ENCODE data around the gene COL6A1. TPM values are rescaled to one million over a fixed set of nuclear protein-coding genes. Genes with fewer than 3 reads are reported as not detected.

The COL6A1 gene
- total RNA-seq, 1 donor from 2014 or later: 135 TPM

- no peak for TF ChIP-seq CTCF (conservative IDR thresholded peaks at IDR 0.05; ENCODE audit: low read depth, low read length)
- DNase-seq (ENCODE audit: low read depth): no peak
- H3K4me3 ChIP-seq (ENCODE audit: low read depth, low read length): no peak overlapping the region
Observed at GRCh38 chr21:45983981-45984551, 2.5 kb downstream of the COL6A1 start.

DNA sequence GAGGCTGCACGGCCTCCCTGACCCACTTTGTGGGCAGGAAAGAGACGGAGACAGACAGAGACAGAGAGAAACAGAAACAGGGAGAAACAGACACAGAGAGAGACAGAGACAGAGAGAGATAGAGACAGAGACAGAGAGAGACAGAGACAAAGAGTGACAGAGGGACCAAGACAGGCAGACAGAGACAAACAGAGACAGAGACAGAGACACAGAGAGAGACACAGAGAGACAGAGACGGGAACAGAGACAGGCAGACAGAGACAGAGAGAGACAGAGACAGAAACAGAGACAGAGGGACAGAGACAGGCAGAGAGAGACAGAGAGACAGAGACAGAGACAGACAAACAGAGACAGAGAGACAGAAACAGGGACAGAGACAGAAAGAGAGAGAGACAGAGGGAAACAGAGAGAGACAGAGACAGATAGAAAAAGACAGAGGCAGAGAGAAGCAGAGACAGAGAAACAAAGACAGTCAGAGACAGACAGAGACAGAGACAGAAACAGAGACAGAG, 3.1 kb downstream of the COL6A1 start:
- no peak for TF ChIP-seq CTCF (conservative IDR thresholded peaks at IDR 0.05; ENCODE audit: low read depth, low read length)
- DNase-seq (ENCODE audit: low read depth): no peak
- H3K4me3 ChIP-seq (ENCODE audit: low read depth, low read length): no peak overlapping the region

DNA sequence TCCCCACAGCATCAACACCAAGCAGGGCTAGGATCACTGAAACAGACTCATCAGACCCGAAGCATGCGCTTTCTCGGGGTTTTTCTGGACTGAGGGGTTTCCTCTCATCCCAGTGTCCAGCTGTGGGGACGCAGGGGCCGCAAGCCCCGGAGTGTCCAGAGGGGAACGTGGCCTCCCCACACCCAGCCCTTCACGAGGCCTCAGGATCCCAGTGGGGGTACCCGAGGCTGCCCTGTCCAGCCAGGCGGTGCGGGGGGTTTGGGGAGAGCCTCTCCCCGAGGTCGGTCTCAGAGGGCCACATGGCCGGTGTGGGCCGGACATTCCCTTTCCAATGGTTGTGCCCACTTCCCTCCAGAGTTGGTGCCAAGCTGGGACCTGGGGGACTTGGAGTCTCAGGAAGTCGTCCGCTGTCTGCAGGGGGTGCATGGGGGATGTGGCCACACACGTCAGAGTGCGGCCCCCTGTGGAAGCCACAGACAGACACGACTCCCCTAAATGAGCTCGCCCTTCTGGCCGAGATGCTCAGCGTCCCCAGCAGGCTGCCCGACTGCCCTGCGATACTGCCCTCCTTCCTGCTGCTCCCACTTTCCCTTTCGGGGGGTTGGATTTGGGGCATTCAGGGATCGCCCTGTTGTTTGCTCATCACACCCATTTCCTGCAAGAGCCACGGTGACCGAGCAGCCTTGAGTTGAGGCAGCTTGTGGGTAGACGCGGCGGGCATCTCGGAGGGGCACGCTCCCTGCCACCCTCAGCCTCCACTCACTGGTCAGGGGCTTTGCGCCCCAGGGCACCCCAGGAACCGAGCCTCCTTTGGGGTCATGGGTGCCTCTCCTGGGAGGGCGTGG, 4.1 kb downstream of the COL6A1 start:
- TF ChIP-seq CTCF (conservative IDR thresholded peaks at IDR 0.05; ENCODE audit: low read depth, low read length): no peak
- no peak for DNase-seq (ENCODE audit: low read depth)
- no peak overlapping the region for H3K4me3 ChIP-seq (ENCODE audit: low read depth, low read length)

DNA sequence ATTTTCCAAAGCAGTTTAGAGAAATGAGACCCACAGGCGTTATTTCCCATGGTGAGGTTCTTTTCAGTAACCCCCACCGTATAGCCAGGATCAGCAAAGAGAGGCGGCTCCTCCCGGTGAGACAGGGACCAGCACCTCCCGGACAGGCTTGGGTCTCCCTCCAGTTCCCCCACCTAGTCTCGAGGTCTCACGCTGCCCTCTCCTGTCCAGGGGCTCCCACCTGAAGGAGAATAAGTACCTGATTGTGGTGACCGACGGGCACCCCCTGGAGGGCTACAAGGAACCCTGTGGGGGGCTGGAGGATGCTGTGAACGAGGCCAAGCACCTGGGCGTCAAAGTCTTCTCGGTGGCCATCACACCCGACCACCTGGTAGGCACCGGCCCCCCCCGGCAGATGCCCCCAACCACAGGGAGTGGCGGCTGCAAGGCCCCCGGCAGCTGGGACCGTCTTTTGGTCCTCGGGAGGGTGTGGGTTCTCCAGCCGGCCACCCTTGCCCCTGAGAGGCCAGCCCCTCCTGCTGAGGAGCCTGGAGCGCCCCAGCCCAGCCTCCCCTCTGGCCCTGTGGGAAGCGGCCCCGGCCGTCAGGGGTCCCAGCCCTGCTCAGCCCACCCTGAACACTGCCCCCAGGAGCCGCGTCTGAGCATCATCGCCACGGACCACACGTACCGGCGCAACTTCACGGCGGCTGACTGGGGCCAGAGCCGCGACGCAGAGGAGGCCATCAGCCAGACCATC, 4.9 kb downstream of the COL6A1 start:
- no peak overlapping the region for H3K4me3 ChIP-seq (ENCODE audit: low read depth, low read length)
- no peak for TF ChIP-seq CTCF (conservative IDR thresholded peaks at IDR 0.05; ENCODE audit: low read depth, low read length)
- no peak for DNase-seq (ENCODE audit: low read depth)

DNA sequence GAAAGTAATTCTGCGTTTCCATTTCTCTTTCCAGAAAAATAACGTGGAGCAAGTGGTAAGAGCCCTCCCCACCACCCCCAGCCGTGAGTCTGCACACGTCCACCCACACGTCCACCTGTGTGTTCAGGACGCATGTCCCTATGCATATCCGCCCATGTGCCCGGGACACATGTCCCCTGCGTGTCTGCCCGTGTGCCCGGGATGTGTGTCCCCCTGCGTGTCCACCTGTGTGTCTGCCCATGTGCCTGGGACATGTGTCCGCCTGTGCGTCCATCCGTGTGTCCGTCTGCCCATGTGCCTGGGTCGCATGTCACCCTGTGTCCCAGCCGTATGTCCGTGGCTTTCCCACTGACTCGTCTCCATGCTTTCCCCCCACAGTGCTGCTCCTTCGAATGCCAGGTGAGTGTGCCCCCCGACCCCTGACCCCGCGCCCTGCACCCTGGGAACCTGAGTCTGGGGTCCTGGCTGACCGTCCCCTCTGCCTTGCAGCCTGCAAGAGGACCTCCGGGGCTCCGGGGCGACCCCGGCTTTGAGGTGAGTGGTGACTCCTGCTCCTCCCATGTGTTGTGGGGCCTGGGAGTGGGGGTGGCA, 5.6 kb downstream of the COL6A1 start:
- TF ChIP-seq CTCF (conservative IDR thresholded peaks at IDR 0.05; ENCODE audit: low read depth, low read length): no peak
- no peak overlapping the region for H3K4me3 ChIP-seq (ENCODE audit: low read depth, low read length)
- no peak for DNase-seq (ENCODE audit: low read depth)

GRCh38 chr21:45988366-45989347, 7.1 kb downstream of the COL6A1 start:
- no peak for DNase-seq (ENCODE audit: low read depth)
- no peak for TF ChIP-seq CTCF (conservative IDR thresholded peaks at IDR 0.05; ENCODE audit: low read depth, low read length)

More at GRCh38 chr21:45988366-45989347, 7.1 kb downstream of the COL6A1 start:
- no peak overlapping the region for H3K4me3 ChIP-seq (ENCODE audit: low read depth, low read length)

Data from epithelial cell of proximal tubule (primary cell).